Right hindlimb (tissue), 1 donor: ENCODE data around the gene NUP62.

Experiments
- DNase-seq: peaks from one replicate; pipeline ENCODE4 v3.0.0-alpha.2; 2018

The NUP62 gene

GRCh38 chr19:49864890-49865289, 64.4 kb downstream of the NUP62 start:
- DNase-seq: no peak

GRCh38 chr19:49863935-49864320, 65.4 kb downstream of the NUP62 start:
- peak; percentile 24 for DNase-seq

- no peak for DNase-seq
Observed at GRCh38 chr19:49863254-49863934, 65.9 kb downstream of the NUP62 start.

GRCh38 chr19:49862391-49863253, 66.7 kb downstream of the NUP62 start:
- peak; percentile 39 for DNase-seq

GRCh38 chr19:49861541-49862378, 67.5 kb downstream of the NUP62 start:
- peak; percentile 25 for DNase-seq

- DNase-seq: peak; percentile 76
Observed at GRCh38 chr19:49861107-49861506, 68.2 kb downstream of the NUP62 start.

- DNase-seq: no peak
Observed at GRCh38 chr19:49860336-49861102, 68.8 kb downstream of the NUP62 start.

- DNase-seq: no peak
Observed at GRCh38 chr19:49859682-49860335, 69.5 kb downstream of the NUP62 start.

- DNase-seq: peak; percentile 29
Observed at GRCh38 chr19:49858088-49858985, 71.0 kb downstream of the NUP62 start.

- DNase-seq: no peak
Observed at GRCh38 chr19:49857838-49858087, 71.5 kb downstream of the NUP62 start.

GRCh38 chr19:49857061-49857837, 72.1 kb downstream of the NUP62 start:
- peak; percentile 33 for DNase-seq
